Measurements from ENCODE around the gene ARHGAP40. TPM values are rescaled to one million over a fixed set of nuclear protein-coding genes. Genes with fewer than 3 reads are reported as not detected.

Gene ARHGAP40
- total RNA-seq, 2 donors from 2014 or later: not detected

GRCh38 chr20:38616457-38616856 is 14.8 kb downstream of the ARHGAP40 start:
- Mint-ChIP-seq H3K27me3 (peaks cover 79% of the 10 kb centered on the region), H3K4me1 (peaks cover 2% of the 10 kb centered on the region), H3K4me3 (no peak overlapping the region), H3K27ac (no peak overlapping the region), H3K36me3 (ENCODE audit: low read depth) (peaks cover 3% of the 10 kb centered on the region)
- ATAC-seq (no peak), DNase-seq (no peak)
- H3K9me3 ChIP-seq (ENCODE audit: control insufficient read depth, low read length, poor library complexity, severe bottlenecking): no peaks in the 10 kb centered on the region

GRCh38 chr20:38617011-38617829 is 15.6 kb downstream of the ARHGAP40 start:
- no peak for ATAC-seq
- Mint-ChIP-seq H3K36me3 (ENCODE audit: low read depth) (peaks cover 3% of the 10 kb centered on the region), H3K27me3 (peaks cover 84% of the 10 kb centered on the region), H3K4me1 (peaks cover 2% of the 10 kb centered on the region), H3K27ac (no peak overlapping the region), H3K4me3 (no peak overlapping the region)
- DNase-seq: no peak
- no peaks in the 10 kb centered on the region for H3K9me3 ChIP-seq (ENCODE audit: control insufficient read depth, low read length, poor library complexity, severe bottlenecking)

- ATAC-seq: no peak
- H3K36me3 Mint-ChIP-seq (ENCODE audit: low read depth): peaks cover 3% of the 10 kb centered on the region
- no peak for DNase-seq
- no peak overlapping the region for H3K27ac Mint-ChIP-seq
- H3K27me3 Mint-ChIP-seq: peaks cover 84% of the 10 kb centered on the region
- no peaks in the 10 kb centered on the region for H3K9me3 ChIP-seq (ENCODE audit: control insufficient read depth, low read length, poor library complexity, severe bottlenecking)
- peaks cover 2% of the 10 kb centered on the region for H3K4me1 Mint-ChIP-seq
- H3K4me3 Mint-ChIP-seq: no peak overlapping the region
These were observed 16.2 kb downstream of the ARHGAP40 start for GRCh38 chr20:38617830-38618196.

GRCh38 chr20:38620441-38620840 is 18.8 kb downstream of the ARHGAP40 start:
- Mint-ChIP-seq H3K4me3 (no peak overlapping the region), H3K27me3 (peaks cover 62% of the 10 kb centered on the region), H3K27ac (no peak overlapping the region), H3K36me3 (ENCODE audit: low read depth) (peaks cover 3% of the 10 kb centered on the region), H3K4me1 (peaks cover 2% of the 10 kb centered on the region)
- no peaks in the 10 kb centered on the region for H3K9me3 ChIP-seq (ENCODE audit: control insufficient read depth, low read length, poor library complexity, severe bottlenecking)
- ATAC-seq: no peak
- DNase-seq: no peak

GRCh38 chr20:38623061-38623460 is 21.5 kb downstream of the ARHGAP40 start:
- Mint-ChIP-seq H3K36me3 (ENCODE audit: low read depth) (peaks cover 3% of the 10 kb centered on the region), H3K27ac (no peak overlapping the region), H3K27me3 (peaks cover 42% of the 10 kb centered on the region), H3K4me1 (no peaks in the 10 kb centered on the region), H3K4me3 (no peak overlapping the region)
- no peaks in the 10 kb centered on the region for H3K9me3 ChIP-seq (ENCODE audit: control insufficient read depth, low read length, poor library complexity, severe bottlenecking)
- no peak for DNase-seq
- no peak for ATAC-seq

- no peak overlapping the region for H3K4me3 Mint-ChIP-seq
- H3K4me1 Mint-ChIP-seq: no peaks in the 10 kb centered on the region
- no peaks in the 10 kb centered on the region for H3K9me3 ChIP-seq (ENCODE audit: control insufficient read depth, low read length, poor library complexity, severe bottlenecking)
- DNase-seq: no peak
- peaks cover 2% of the 10 kb centered on the region for H3K36me3 Mint-ChIP-seq (ENCODE audit: low read depth)
- ATAC-seq: no peak
- H3K27me3 Mint-ChIP-seq: peaks cover 32% of the 10 kb centered on the region
- H3K27ac Mint-ChIP-seq: no peak overlapping the region
These were observed 22.5 kb downstream of the ARHGAP40 start for GRCh38 chr20:38624084-38624483.

- H3K4me1 Mint-ChIP-seq: no peaks in the 10 kb centered on the region
- no peak overlapping the region for H3K27ac Mint-ChIP-seq
- H3K4me3 Mint-ChIP-seq: no peak overlapping the region
- no peaks in the 10 kb centered on the region for H3K36me3 Mint-ChIP-seq (ENCODE audit: low read depth)
- peaks cover 21% of the 10 kb centered on the region for H3K27me3 Mint-ChIP-seq
- H3K9me3 ChIP-seq (ENCODE audit: control insufficient read depth, low read length, poor library complexity, severe bottlenecking): no peaks in the 10 kb centered on the region
- DNase-seq (no peak), ATAC-seq (no peak)
These were observed 24.3 kb downstream of the ARHGAP40 start for GRCh38 chr20:38625896-38626295.

- ATAC-seq (no peak), DNase-seq (no peak)
- no peaks in the 10 kb centered on the region for H3K9me3 ChIP-seq (ENCODE audit: control insufficient read depth, low read length, poor library complexity, severe bottlenecking)
- Mint-ChIP-seq H3K4me3 (no peak overlapping the region), H3K27ac (no peak overlapping the region), H3K4me1 (no peaks in the 10 kb centered on the region), H3K27me3 (peaks cover 15% of the 10 kb centered on the region), H3K36me3 (ENCODE audit: low read depth) (no peaks in the 10 kb centered on the region)
These were observed 25.5 kb downstream of the ARHGAP40 start for GRCh38 chr20:38626921-38627659.

GRCh38 chr20:38628580-38629470 is 27.2 kb downstream of the ARHGAP40 start:
- peaks cover 16% of the 10 kb centered on the region for H3K27me3 Mint-ChIP-seq
- no peak for ATAC-seq

GRCh38 chr20:38629979-38630378 is 28.4 kb downstream of the ARHGAP40 start:
- H3K9me3 ChIP-seq (ENCODE audit: control insufficient read depth, low read length, poor library complexity, severe bottlenecking): no peaks in the 10 kb centered on the region
- no peak for DNase-seq
- H3K36me3 Mint-ChIP-seq (ENCODE audit: low read depth): no peaks in the 10 kb centered on the region
- ATAC-seq: no peak
- peaks cover 23% of the 10 kb centered on the region for H3K27me3 Mint-ChIP-seq
- no peak overlapping the region for H3K4me3 Mint-ChIP-seq
- H3K27ac Mint-ChIP-seq: no peak overlapping the region
- peaks cover 10% of the 10 kb centered on the region for H3K4me1 Mint-ChIP-seq

More at GRCh38 chr20:38628580-38629470, 27.2 kb downstream of the ARHGAP40 start:
- no peak overlapping the region for H3K4me3 Mint-ChIP-seq
- no peaks in the 10 kb centered on the region for H3K9me3 ChIP-seq (ENCODE audit: control insufficient read depth, low read length, poor library complexity, severe bottlenecking)
- peaks cover 4% of the 10 kb centered on the region for H3K4me1 Mint-ChIP-seq
- H3K27ac Mint-ChIP-seq: no peak overlapping the region
- no peak for DNase-seq
- H3K36me3 Mint-ChIP-seq (ENCODE audit: low read depth): no peaks in the 10 kb centered on the region

- Mint-ChIP-seq H3K4me1 (peaks cover 10% of the 10 kb centered on the region), H3K36me3 (ENCODE audit: low read depth) (no peaks in the 10 kb centered on the region), H3K27ac (no peak overlapping the region), H3K27me3 (peaks cover 23% of the 10 kb centered on the region), H3K4me3 (no peak overlapping the region)
- no peak for DNase-seq
- ATAC-seq: no peak
- no peaks in the 10 kb centered on the region for H3K9me3 ChIP-seq (ENCODE audit: control insufficient read depth, low read length, poor library complexity, severe bottlenecking)
These were observed 29.1 kb downstream of the ARHGAP40 start for GRCh38 chr20:38630727-38631126.

GRCh38 chr20:38631155-38632022 is 29.8 kb downstream of the ARHGAP40 start:
- H3K36me3 Mint-ChIP-seq (ENCODE audit: low read depth): no peaks in the 10 kb centered on the region
- peaks cover 10% of the 10 kb centered on the region for H3K4me1 Mint-ChIP-seq
- H3K27me3 Mint-ChIP-seq: peaks cover 24% of the 10 kb centered on the region
- DNase-seq: no peak
- H3K27ac Mint-ChIP-seq: no peak overlapping the region
- no peaks in the 10 kb centered on the region for H3K9me3 ChIP-seq (ENCODE audit: control insufficient read depth, low read length, poor library complexity, severe bottlenecking)
- no peak overlapping the region for H3K4me3 Mint-ChIP-seq
- ATAC-seq: no peak

Data from T-helper 17 cell (primary cell).